Esophagus (tissue), 2 donors: Measurements from ENCODE around the gene TTC9. TPM values are rescaled to one million over a fixed set of nuclear protein-coding genes. Genes with fewer than 3 reads are reported as not detected.

Experiments
- H3K27ac ChIP-seq, 2 donors: one replicate each; pipeline ENCODE4 v1.5.1; 2013; ENCODE audit warnings: low read depth in 2 of 2, mild to moderate bottlenecking in 2 of 2, inconsistent platforms in 1 of 2, low read length in 1 of 2, moderate library complexity in 1 of 2
- H3K27me3 ChIP-seq, 2 donors: one replicate each; pipeline ENCODE4 v1.6.1; 2013; ENCODE audit warnings: low read length in 2 of 2, control low read depth in 1 of 2, mild to moderate bottlenecking in 1 of 2; ENCODE audit not compliant: insufficient read depth in 2 of 2, control insufficient read depth in 1 of 2
- H3K36me3 ChIP-seq, 2 donors: one replicate each; pipeline ENCODE4 v1.6.1; 2013; ENCODE audit warnings: low read length in 1 of 2; ENCODE audit not compliant: control insufficient read depth in 2 of 2, insufficient read depth in 2 of 2
- H3K4me1 ChIP-seq, 2 donors: one replicate each; pipeline ENCODE4 v1.6.1; 2013; ENCODE audit warnings: low read length in 1 of 2; ENCODE audit not compliant: control insufficient read depth in 2 of 2, insufficient read depth in 2 of 2
- H3K4me3 ChIP-seq, 2 donors: one replicate each; pipeline ENCODE4 v1.5.1; 2013; ENCODE audit warnings: low read length in 2 of 2, mild to moderate bottlenecking in 2 of 2, low read depth in 1 of 2, moderate library complexity in 1 of 2
- H3K9me3 ChIP-seq, 2 donors: one replicate each; pipeline ENCODE4 v1.6.1; 2013; ENCODE audit warnings: mild to moderate bottlenecking in 2 of 2, low read depth in 1 of 2, low read length in 1 of 2, moderate library complexity in 1 of 2; ENCODE audit not compliant: control insufficient read depth in 2 of 2, insufficient read depth in 1 of 2
- WGBS, 2 donors: extraction: QIAGEN DNeasy Blood & Tissue Kit; methylation state at CpG; one replicate each; pipeline ENCODE4 v1.1.7; 2013; 5-methylcytosine and 5-hydroxymethylcytosine counted together
- polyA plus RNA-seq, 2 donors: library from polyadenylated mRNA; stranded (reverse); fragments of 200-250 nt; gene quantifications; one replicate each; pipeline ENCODE4 v1.2.3, GENCODE V29; 2013
- donor health status: healthy with polysubstance abuse.
- donor health status: Bipolar disorder and iron deficiency.

TTC9 gene
- polyA plus RNA-seq, 2 donors: 43.3 to 67.9 TPM

DNA sequence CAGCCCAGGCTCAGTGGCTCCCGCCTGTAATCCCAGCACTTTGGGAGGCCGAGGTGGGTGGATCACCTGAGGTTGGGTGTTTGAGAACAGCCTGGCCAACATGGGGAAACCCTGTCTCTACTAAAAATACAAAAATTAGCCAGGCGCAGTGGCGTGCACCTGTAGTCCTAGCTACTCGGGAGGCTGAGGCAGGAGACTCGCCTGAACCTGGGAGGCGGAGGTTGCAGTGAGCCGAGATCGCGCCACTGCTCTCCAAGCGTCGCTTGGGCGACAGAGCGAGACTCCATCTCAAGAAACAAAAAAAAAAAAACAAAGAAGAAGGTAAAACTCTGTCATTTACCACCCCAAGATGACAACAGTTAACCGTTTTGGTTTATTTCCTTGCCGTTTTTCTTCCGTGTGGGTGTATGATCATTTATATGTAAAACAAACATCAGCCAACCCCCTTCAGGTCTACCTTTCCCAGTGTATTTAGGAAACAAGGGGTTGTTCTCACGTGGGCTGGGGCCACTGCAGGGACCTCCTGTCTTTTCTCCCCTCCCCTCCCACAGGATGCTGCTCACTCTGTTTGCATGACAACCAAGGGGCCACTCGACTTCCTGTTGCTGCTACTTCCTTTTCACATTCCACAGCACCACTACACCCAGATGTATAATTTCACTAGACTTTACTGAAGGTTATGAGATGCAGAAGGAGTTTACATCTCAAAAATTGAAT, 13.6 kb downstream of the TTC9 start:
- Histone ChIP-seq H3K27me3 (no peaks in the 10 kb centered on the region), H3K36me3 (peaks cover 0 to 3% of the 10 kb centered on the region in 2 donors), H3K4me3 (no peak overlapping the region), H3K27ac (no peak overlapping the region), H3K9me3 (no peaks in the 10 kb centered on the region), H3K4me1 (no peaks in the 10 kb centered on the region)
- 76 to 79% methylated on average over 19 of the region's 19 CpGs for WGBS, 2 donors

DNA sequence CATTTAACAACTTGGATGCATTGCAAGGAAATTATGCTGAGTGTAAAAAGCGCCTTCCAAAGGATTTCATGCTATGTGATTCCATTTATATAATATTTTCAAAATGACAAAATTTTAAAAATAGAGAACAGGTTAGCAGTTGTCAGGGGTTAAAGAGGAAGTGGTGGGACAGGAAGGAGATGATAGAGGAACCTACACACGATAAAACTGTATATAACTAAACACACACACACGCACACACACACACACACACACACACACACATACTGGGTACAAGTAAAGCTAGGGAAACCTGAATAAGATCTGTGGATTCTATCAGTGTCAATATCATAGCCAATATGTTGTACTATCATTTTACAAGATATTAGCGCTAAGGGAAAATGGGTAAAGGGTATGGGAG, 17.2 kb downstream of the TTC9 start:
- no peak overlapping the region for H3K27ac ChIP-seq
- WGBS, 2 donors: 54 to 69% methylated on average over 4 of the region's 4 CpGs
- no peak overlapping the region for H3K4me3 ChIP-seq
- no peaks in the 10 kb centered on the region for H3K27me3 ChIP-seq
- no peaks in the 10 kb centered on the region for H3K36me3 ChIP-seq
- peaks cover 0 to 10% of the 10 kb centered on the region in 2 donors for H3K4me1 ChIP-seq
- no peaks in the 10 kb centered on the region for H3K9me3 ChIP-seq

DNA sequence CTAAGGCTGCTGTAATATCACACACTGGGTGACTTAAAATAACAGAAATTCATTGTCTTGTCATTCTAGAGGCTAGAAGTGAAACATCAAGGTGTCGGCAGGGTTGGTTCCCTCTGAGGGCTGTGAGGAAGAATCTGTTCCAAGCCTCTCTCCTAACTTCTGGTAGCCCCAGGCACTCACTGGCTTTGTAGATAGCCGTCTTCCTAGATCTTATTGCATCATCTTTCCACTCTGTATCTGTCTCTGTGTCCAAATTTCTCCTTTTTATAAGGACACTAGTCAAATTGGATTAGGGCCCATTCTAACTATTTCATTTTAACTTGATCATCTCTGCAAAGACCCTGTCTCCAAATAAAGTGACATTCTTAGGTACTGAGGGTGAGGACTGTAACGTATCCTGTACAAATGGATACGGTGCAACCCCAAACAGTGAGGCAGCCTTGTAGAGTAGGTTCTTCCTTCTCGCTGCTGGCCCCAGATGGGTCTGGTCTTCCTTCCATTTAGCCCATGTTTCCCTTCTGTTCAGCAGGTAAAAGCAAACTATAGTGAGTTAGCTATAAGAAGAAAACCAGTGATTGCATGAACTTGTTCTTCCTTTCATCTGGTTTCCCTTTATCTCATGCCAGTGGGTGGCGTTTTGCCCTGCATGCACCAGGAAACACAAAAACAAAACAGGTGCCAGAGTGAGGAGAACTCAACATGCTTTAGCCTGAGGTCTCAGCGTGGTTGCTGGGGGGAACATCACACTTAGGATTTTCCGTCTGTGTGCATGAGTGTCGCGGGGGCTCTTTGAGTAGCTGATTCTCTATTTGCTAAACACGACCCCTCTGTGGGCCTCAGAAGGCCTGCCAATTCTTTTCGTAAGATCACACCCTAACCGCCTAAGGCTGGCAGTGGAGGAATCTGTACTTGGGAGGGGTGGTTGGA, 19.5 kb downstream of the TTC9 start:
- Histone ChIP-seq H3K9me3 (no peaks in the 10 kb centered on the region), H3K27ac (peak overlapping the region; percentile 73 to 77), H3K27me3 (no peaks in the 10 kb centered on the region), H3K36me3 (no peaks in the 10 kb centered on the region), H3K4me3 (no peak overlapping the region), H3K4me1 (peaks cover 0 to 18% of the 10 kb centered on the region in 2 donors)
- WGBS, 2 donors: 35 to 44% methylated on average over 13 of the region's 13 CpGs

DNA sequence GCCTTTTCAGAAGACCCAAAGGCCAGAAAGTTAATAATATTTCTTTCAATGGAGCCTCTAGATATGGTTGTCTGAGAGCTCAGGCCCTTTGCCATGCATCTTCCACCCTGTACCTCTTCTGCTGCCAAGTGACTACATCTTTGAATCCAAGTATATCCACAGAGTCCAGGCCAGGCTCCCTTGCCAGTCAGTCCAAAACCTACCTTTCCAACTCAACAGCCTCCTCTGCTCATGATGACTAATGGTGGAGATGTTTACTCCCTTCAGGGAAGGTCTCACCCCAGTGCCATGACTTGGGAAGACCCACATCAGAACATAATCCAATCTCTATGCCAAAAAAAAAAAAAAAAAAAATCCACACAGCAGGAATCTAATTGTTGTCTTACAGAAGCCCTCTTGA, 20.4 kb downstream of the TTC9 start:
- H3K27me3 ChIP-seq: no peaks in the 10 kb centered on the region
- H3K27ac ChIP-seq: peak overlapping the region; percentile 73 to 77
- H3K9me3 ChIP-seq: no peaks in the 10 kb centered on the region
- peaks cover 0 to 18% of the 10 kb centered on the region in 2 donors for H3K4me1 ChIP-seq
- no peak overlapping the region for H3K4me3 ChIP-seq
- H3K36me3 ChIP-seq: no peaks in the 10 kb centered on the region

DNA sequence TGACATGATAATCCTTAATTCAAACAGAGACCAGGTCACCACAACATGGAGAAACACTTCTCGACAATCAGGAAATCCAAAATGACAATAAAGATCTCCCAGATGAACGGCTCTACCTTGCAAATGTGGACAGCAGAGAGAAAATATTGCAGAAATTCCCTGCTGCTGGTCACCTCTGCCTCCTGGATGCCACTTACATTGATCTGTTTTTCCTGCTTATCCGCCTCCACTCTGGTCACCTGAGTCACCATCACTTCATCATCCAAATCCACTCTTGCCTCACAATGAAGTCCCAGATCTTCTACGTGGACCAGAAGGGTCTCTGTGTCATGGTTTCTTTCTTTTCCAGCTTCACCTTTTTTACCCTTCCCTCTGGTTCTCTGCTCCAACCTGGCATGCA, 21.1 kb downstream of the TTC9 start:
- H3K27me3 ChIP-seq: no peaks in the 10 kb centered on the region
- no peaks in the 10 kb centered on the region for H3K36me3 ChIP-seq
- H3K4me1 ChIP-seq: peaks cover 0 to 18% of the 10 kb centered on the region in 2 donors
- H3K27ac ChIP-seq: peak overlapping the region; percentile 40 to 57
- no peaks in the 10 kb centered on the region for H3K9me3 ChIP-seq
- no peak overlapping the region for H3K4me3 ChIP-seq
- WGBS, 2 donors: 62 to 77% methylated on average over 4 of the region's 4 CpGs

DNA sequence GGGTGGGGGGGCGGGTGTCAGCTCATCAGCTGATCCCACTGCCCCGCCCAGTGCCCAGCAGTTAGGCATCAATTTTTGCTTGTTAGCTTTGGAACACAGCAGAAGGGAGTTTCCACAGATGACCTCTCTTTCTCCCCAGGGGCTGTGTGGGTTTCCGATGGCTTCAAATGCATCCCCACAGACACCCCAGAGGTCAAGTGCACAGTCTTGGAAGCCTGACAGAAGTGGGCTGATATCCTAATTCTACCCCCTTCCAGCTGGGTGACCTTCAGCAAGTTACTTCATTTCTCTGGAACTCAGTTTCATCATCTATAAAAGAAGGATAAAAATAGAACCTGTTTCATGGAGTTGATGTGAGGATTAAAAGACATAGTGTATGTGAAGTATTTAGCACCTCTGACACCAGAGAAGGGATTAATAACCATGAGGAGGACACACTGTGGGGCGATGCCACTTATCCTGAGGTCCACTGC, 22.0 kb downstream of the TTC9 start:
- Histone ChIP-seq H3K4me3 (no peak overlapping the region), H3K27ac (no peak overlapping the region), H3K36me3 (no peaks in the 10 kb centered on the region), H3K4me1 (peaks cover 0 to 18% of the 10 kb centered on the region in 2 donors), H3K9me3 (no peaks in the 10 kb centered on the region), H3K27me3 (no peaks in the 10 kb centered on the region)
- 56 to 68% methylated on average over 4 of the region's 4 CpGs for WGBS, 2 donors

DNA sequence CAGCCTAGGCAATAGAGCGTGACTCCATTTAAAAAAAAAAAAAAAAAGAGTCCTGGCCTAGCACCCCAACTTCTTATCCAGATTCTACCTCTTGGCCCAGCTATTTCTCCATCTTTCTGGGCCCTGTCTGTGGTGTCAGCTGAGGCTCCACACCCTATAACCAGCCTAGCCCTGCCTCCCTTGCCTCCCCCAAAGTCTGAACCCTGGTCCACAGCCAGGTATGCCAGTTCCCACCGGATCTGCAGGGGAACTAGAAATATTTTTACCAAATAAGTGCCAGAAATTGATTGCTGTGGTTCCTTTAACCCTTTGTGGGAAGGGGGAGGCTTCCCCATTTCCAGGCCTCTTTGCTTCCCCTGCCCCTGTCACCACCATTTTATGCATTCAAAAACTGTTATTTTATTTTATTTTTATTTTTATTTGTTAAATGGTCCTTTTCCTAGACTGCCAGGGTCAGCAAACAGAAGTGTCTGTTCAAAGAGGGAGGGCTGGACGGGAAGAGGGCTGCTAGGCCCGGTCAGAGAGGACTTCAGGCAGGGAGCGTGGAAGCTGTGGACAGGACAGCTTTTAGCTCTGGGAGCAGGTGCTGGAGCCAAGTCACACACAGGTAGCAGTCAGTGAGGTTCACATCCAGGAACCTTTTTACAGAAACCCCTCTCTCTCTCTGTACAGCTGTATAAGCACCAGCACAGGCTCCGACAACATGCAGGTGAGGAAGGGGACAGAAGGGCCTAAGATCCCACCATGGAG, 23.2 kb downstream of the TTC9 start:
- H3K9me3 ChIP-seq: no peaks in the 10 kb centered on the region
- H3K27ac ChIP-seq: peak overlapping the region; percentile 75 to 88
- no peak overlapping the region for H3K4me3 ChIP-seq
- H3K4me1 ChIP-seq: peaks cover 0 to 18% of the 10 kb centered on the region in 2 donors
- no peaks in the 10 kb centered on the region for H3K36me3 ChIP-seq
- 62 to 66% methylated on average over 6 of the region's 6 CpGs for WGBS, 2 donors
- no peaks in the 10 kb centered on the region for H3K27me3 ChIP-seq

DNA sequence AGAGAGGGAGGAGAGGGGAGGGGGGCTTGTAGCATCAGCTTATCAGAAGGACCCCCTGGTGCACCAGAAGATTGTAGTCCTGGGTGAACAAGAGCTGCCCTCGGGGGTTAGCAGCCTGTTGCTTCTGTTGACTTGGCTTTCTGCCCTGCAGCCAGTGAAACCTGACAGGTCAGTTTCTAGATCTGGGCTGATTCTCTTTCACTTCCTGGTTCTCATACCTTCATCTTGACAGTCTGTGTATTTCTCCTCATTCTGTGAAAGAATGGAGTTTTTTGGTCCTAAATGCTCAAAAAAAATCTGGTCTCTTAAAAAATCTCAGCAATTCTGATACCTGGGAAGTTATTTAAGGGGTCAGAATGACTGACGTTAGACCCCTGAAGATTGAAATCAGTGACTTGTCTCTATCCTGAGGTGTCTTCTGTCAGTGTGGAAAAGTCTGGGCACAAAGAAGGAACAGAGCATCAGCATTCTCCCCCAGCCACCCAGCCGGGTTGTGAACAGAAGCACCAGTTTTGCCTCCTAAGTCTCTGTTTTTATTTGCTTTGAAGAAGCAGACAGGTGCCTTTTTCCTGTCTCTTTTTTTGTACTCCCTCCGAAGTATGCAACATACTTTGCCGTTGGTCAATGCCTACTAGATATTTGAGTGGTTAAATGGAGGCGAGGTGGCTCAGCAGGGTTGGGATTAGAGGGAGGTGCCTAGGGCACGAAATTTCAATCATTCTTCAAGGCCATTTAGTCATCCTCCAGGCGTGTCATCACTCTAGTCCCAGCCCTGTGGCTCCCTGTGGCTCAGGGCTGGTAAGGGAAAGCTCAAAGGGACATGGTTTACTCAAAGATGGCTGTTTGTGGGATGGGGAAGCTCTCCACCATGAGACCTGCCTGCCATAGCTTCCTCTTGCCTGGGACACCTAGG, 24.0 kb downstream of the TTC9 start:
- H3K27me3 ChIP-seq: no peaks in the 10 kb centered on the region
- WGBS, 2 donors: 44 to 56% methylated on average over 8 of the region's 8 CpGs
- H3K4me1 ChIP-seq: peaks cover 0 to 20% of the 10 kb centered on the region in 2 donors
- no peaks in the 10 kb centered on the region for H3K9me3 ChIP-seq
- H3K36me3 ChIP-seq: peaks cover 0 to 1% of the 10 kb centered on the region in 2 donors
- no peak overlapping the region for H3K4me3 ChIP-seq
- H3K27ac ChIP-seq: peak overlapping the region; percentile 75 to 88
